B cell (primary cell): ENCODE results near the gene SDK1. TPM values are rescaled to one million over a fixed set of nuclear protein-coding genes. Genes with fewer than 3 reads are reported as not detected.

Experiments used
- ATAC-seq: fragments of 200-7000 bp; cut with Tn5 transposase; one replicate; pipeline ENCODE4 v1.10.0; 2021; ENCODE audit warnings: low read depth, mild to moderate bottlenecking, moderate number of reproducible peaks, moderate library complexity
- CTCF ChIA-PET: fragments of 350-600 bp; sonication (Branson Sonifier 250); formaldehyde crosslinking; loops from one replicate; lab custom pipeline; 2021; ENCODE audit warnings: antibody characterized with exemption, inconsistent platforms; lab: Charles Lee
- POLR2A ChIA-PET: fragments of 350-600 bp; sonication (Branson Sonifier 250); formaldehyde crosslinking; loops from one replicate; lab custom pipeline; 2021; ENCODE audit warnings: antibody characterized with exemption; lab: Charles Lee
- DNase-seq: peaks from one replicate; pipeline ENCODE4 v3.0.0; 2013
- H2AFZ ChIP-seq: 2 replicates; pipeline ENCODE4 v1.6.1; 2012; ENCODE audit warnings: mild to moderate bottlenecking, low read depth, low read length; ENCODE audit not compliant: insufficient read depth, poor library complexity, severe bottlenecking
- H3K27ac ChIP-seq, 2 donors: 1 replicate in 1 of 2; 2 replicates in 1 of 2; pipeline ENCODE4 v1.5.1; 2012 to 2013; ENCODE audit warnings: low read length in 2 of 2, mild to moderate bottlenecking in 2 of 2, moderate library complexity in 1 of 2
- H3K27me3 ChIP-seq, 4 experiments: fragments of 200-600 bp in 1 of 4; sonication (generic) in 1 of 4; replicated peaks in 1 of 4; 1 replicate in 2 of 4; 2 replicates in 2 of 4; pipeline versions ENCODE4 v1.6.1 to v1.7.0; 2013 to 2016; ENCODE audit warnings: low read length in 3 of 4, mild to moderate bottlenecking in 2 of 4, mixed read lengths in 1 of 4, moderate library complexity in 1 of 4; ENCODE audit not compliant: insufficient read depth in 4 of 4, control insufficient read depth in 3 of 4; ENCODE audit errors: control extremely low read depth in 1 of 4
- H3K36me3 ChIP-seq, 2 experiments: replicated peaks in 1 of 2; 1 replicate in 1 of 2; 2 replicates in 1 of 2; pipeline versions ENCODE4 v1.6.1 to v1.7.1; 2013; ENCODE audit warnings: low read length in 1 of 2; ENCODE audit not compliant: insufficient read depth in 2 of 2, control insufficient read depth in 1 of 2; ENCODE audit errors: control extremely low read depth in 1 of 2, extremely low read depth in 1 of 2
- H3K4me1 ChIP-seq, 2 donors: fragments of 200-600 bp in 1 of 2; sonication (generic) in 1 of 2; 1 replicate in 1 of 2; 2 replicates in 1 of 2; pipeline versions ENCODE4 v1.5.1 to v1.6.1; 2013 to 2017; ENCODE audit warnings: low read length in 2 of 2; ENCODE audit not compliant: control insufficient read depth in 2 of 2, insufficient read depth in 2 of 2
- H3K4me2 ChIP-seq: replicated peaks from 2 replicates; pipeline ENCODE3; 2012; ENCODE audit warnings: mild to moderate bottlenecking, low read depth, low read length; ENCODE audit not compliant: poor library complexity, severe bottlenecking
- H3K4me3 ChIP-seq, 5 experiments: fragments of 200-600 bp in 1 of 5; sonication (generic) in 1 of 5; 1 replicate in 3 of 5; 2 replicates in 2 of 5; pipeline versions ENCODE4 v1.5.1 to v1.7.0; 2011 to 2016; ENCODE audit warnings: low read length in 4 of 5, mild to moderate bottlenecking in 4 of 5, low read depth in 2 of 5, control low read depth in 1 of 5, moderate library complexity in 1 of 5; ENCODE audit not compliant: insufficient read depth in 1 of 5; ENCODE audit errors: control extremely low read depth in 1 of 5, extremely low read depth in 1 of 5
- H3K79me2 ChIP-seq: fragments of 200-600 bp; sonication (generic); one replicate; pipeline ENCODE4 v1.6.0; 2016; ENCODE audit warnings: low read length; ENCODE audit not compliant: control insufficient read depth, insufficient read depth
- H3K9ac ChIP-seq: fragments of 200-600 bp; sonication (generic); 2 replicates; pipeline ENCODE4 v1.6.1; 2017; ENCODE audit warnings: mild to moderate bottlenecking, low read length, moderate library complexity
- H3K9me3 ChIP-seq, 3 donors: one replicate each; pipeline versions ENCODE4 v1.6.1 to v1.7.1; 2013; ENCODE audit warnings: low read length in 2 of 3; ENCODE audit not compliant: control insufficient read depth in 2 of 3, insufficient read depth in 1 of 3; ENCODE audit errors: control extremely low read depth in 1 of 3
- H4K20me1 ChIP-seq: 2 replicates; pipeline ENCODE4 v1.6.0; 2012; ENCODE audit warnings: mild to moderate bottlenecking, low read length; ENCODE audit not compliant: insufficient read depth, control insufficient read depth, poor library complexity, severe bottlenecking
- H3K27ac Mint-ChIP-seq: one replicate; pipeline ENCODE4 v1.8.0; 2021; ENCODE audit warnings: mixed read lengths
- H3K27me3 Mint-ChIP-seq: one replicate; pipeline ENCODE4 v1.8.0; 2021; ENCODE audit warnings: mixed read lengths
- H3K4me1 Mint-ChIP-seq: one replicate; pipeline ENCODE4 v1.8.0; 2021; ENCODE audit warnings: mixed read lengths
- H3K4me3 Mint-ChIP-seq: one replicate; pipeline ENCODE4 v1.8.0; 2021; ENCODE audit warnings: mixed read lengths
- H3K9me3 Mint-ChIP-seq: one replicate; pipeline ENCODE4 v1.8.0; 2022; ENCODE audit warnings: mixed read lengths; ENCODE audit not compliant: insufficient read depth
- CTCF ChIP-seq: fragments of 200-600 bp; IDR thresholded peaks from one replicate; pipeline ENCODE4 v1.8.0; 2022; ENCODE audit warnings: antibody characterized with exemption, mild to moderate bottlenecking
- EZH2 ChIP-seq: IDR thresholded peaks from 2 replicates; pipeline ENCODE4 v1.6.1; 2012; ENCODE audit warnings: borderline replicate concordance, low read depth, mild to moderate bottlenecking, moderate library complexity, low read length; ENCODE audit not compliant: insufficient read depth, poor library complexity, severe bottlenecking
- WGBS: methylation state at CpG from one replicate; pipeline ENCODE4 v1.1.5; 2013; ENCODE audit warnings: missing lambda C conversion rate; ENCODE audit not compliant: insufficient coverage; 5-methylcytosine and 5-hydroxymethylcytosine counted together
- intact Hi-C: fragments of 100-400 bp; cut with micrococcal nuclease; formaldehyde crosslinking; loops from one replicate; pipeline ENCODE4 v1.10.0; 2022
- polyA plus RNA-seq: library from polyadenylated mRNA; depleted of rRNA; stranded (reverse); fragments of >200 nt; gene quantifications from 2 replicates; pipeline ENCODE4 v1.2.3, GENCODE V29; 2012
- total RNA-seq, 2 donors: library from RNA; stranded (reverse); fragments of 120-200 nt in 1 of 2; gene quantifications; 1 replicate in 1 of 2; 2 replicates in 1 of 2; pipeline versions ENCODE4 v1.2.3 to v1.2.4, GENCODE V29; 2013 to 2022

Gene SDK1
- total and polyA plus RNA-seq, 2 donors (not counting 1 experiment from before 2014, with no cell fraction given), result 0.73 to 2.0 TPM

- no peak overlapping the region for H3K4me3 ChIP-seq
- WGBS, result no CpG with 5 or more reads among the region's 2 CpGs
- H3K79me2 ChIP-seq, result no peaks in the 10 kb centered on the region
- Mint-ChIP-seq H3K4me1 (peaks cover 13% of the 10 kb centered on the region), H3K9me3 (no peaks in the 10 kb centered on the region), H3K4me3 (no peak overlapping the region), H3K27me3 (no peaks in the 10 kb centered on the region), H3K27ac (no peak overlapping the region)
- intact Hi-C loops, result loop anchor here (10.0 kb wide), 2 partner anchors 285 to 605 kb away; partner anchors contain the start of gene SDK1
- H4K20me1 ChIP-seq, result no peaks in the 10 kb centered on the region
- ChIA-PET CTCF (no interaction called here), POLR2A (interaction anchor here (0.6 kb wide), 1 partner anchor 118 kb away, joined by 8 read pairs; no protein-coding TSS in a partner anchor)
- no peaks in the 10 kb centered on the region for H3K9me3 ChIP-seq
- no peaks in the 10 kb centered on the region for H3K36me3 ChIP-seq
- no peak overlapping the region for H2AFZ ChIP-seq
- no peak for TF ChIP-seq EZH2
- no peak for TF ChIP-seq CTCF
- no peak overlapping the region for H3K4me2 ChIP-seq
- no peaks in the 10 kb centered on the region for H3K27me3 ChIP-seq
- no peak for DNase-seq
- ATAC-seq, result no peak
- H3K27ac ChIP-seq, result no peak overlapping the region
- no peak overlapping the region for H3K9ac ChIP-seq
- H3K4me1 ChIP-seq, result peaks cover 5 to 9% of the 10 kb centered on the region in 2 donors
Observed at GRCh38 chr7:3589752-3590151, 288.7 kb downstream of the SDK1 start.

- DNase-seq (no peak), ATAC-seq (no peak)
- no peaks in the 10 kb centered on the region for H4K20me1 ChIP-seq
- H2AFZ ChIP-seq, result no peak overlapping the region
- no peaks in the 10 kb centered on the region for H3K27me3 Mint-ChIP-seq
- peaks cover 1% of the 10 kb centered on the region for H3K9me3 Mint-ChIP-seq
- H3K9ac ChIP-seq, result no peak overlapping the region
- ChIA-PET CTCF (no interaction called here), POLR2A (no interaction called here)
- WGBS, result 100% methylated on average over 2 of the region's 4 CpGs
- no peak overlapping the region for H3K4me3 Mint-ChIP-seq
- H3K4me1 Mint-ChIP-seq, result peaks cover 16% of the 10 kb centered on the region
- H3K79me2 ChIP-seq, result no peaks in the 10 kb centered on the region
- H3K4me1 ChIP-seq, result peaks cover 7 to 8% of the 10 kb centered on the region in 2 donors
- H3K4me3 ChIP-seq, result no peak overlapping the region
- peaks cover 0 to 3% (median 2%) of the 10 kb centered on the region in 3 donors for H3K9me3 ChIP-seq
- TF ChIP-seq EZH2, result no peak
- no peak for TF ChIP-seq CTCF
- no peaks in the 10 kb centered on the region for H3K36me3 ChIP-seq
- no peak overlapping the region for H3K4me2 ChIP-seq
- intact Hi-C loops, result loop anchor here (10.0 kb wide), 2 partner anchors 286 to 606 kb away; partner anchors contain the start of gene SDK1
- no peaks in the 10 kb centered on the region for H3K27me3 ChIP-seq
- no peak overlapping the region for H3K27ac ChIP-seq
- H3K27ac Mint-ChIP-seq, result no peak overlapping the region
Observed at GRCh38 chr7:3591219-3591618, 290.2 kb downstream of the SDK1 start.
